Nephron progenitor cell (in vitro differentiated cells): ENCODE measurements around the gene COL13A1.

ENCODE experiments used
- DNase-seq: peaks from one replicate; pipeline ENCODE4 v3.0.0; 2021
- H3K27ac Mint-ChIP-seq: 2 replicates; pipeline ENCODE4 v1.8.0; 2021; ENCODE audit warnings: mild to moderate bottlenecking, moderate library complexity, mixed read lengths
- H3K27me3 Mint-ChIP-seq: 2 replicates; pipeline ENCODE4 v1.8.0; 2021; ENCODE audit warnings: mild to moderate bottlenecking, low read depth, mixed read lengths; ENCODE audit not compliant: poor library complexity
- H3K36me3 Mint-ChIP-seq: 2 replicates; pipeline ENCODE4 v1.8.0; 2021; ENCODE audit warnings: low read depth, mixed read lengths
- H3K4me1 Mint-ChIP-seq: 2 replicates; pipeline ENCODE4 v1.8.0; 2021; ENCODE audit warnings: mixed read lengths
- H3K4me3 Mint-ChIP-seq: 2 replicates; pipeline ENCODE4 v1.8.0; 2021; ENCODE audit warnings: mild to moderate bottlenecking, moderate library complexity, mixed read lengths
- H3K9me3 Mint-ChIP-seq: 2 replicates; pipeline ENCODE4 v1.8.0; 2021; ENCODE audit warnings: mild to moderate bottlenecking, moderate library complexity, mixed read lengths
- CTCF ChIP-seq: fragments of 200-600 bp; sonication (generic); IDR thresholded peaks from 2 replicates; pipeline ENCODE4 v1.5.0; 2021; ENCODE audit warnings: antibody characterized with exemption

Gene COL13A1

GRCh38 chr10:69876931-69877330 lies 75.2 kb downstream of the COL13A1 start:
- TF ChIP-seq CTCF: no peak
- Mint-ChIP-seq H3K27me3 (peaks cover 56% of the 10 kb centered on the region), H3K4me1 (peaks cover 49% of the 10 kb centered on the region), H3K9me3 (no peaks in the 10 kb centered on the region), H3K27ac (no peak overlapping the region), H3K36me3 (no peaks in the 10 kb centered on the region), H3K4me3 (no peak overlapping the region)
- DNase-seq: no peak

GRCh38 chr10:69878038-69878437 lies 76.3 kb downstream of the COL13A1 start:
- H3K9me3 Mint-ChIP-seq: no peaks in the 10 kb centered on the region
- H3K27ac Mint-ChIP-seq: no peak overlapping the region
- no peak for TF ChIP-seq CTCF
- no peak overlapping the region for H3K4me3 Mint-ChIP-seq
- peaks cover 49% of the 10 kb centered on the region for H3K4me1 Mint-ChIP-seq
- peaks cover 52% of the 10 kb centered on the region for H3K27me3 Mint-ChIP-seq
- no peak for DNase-seq
- no peaks in the 10 kb centered on the region for H3K36me3 Mint-ChIP-seq

- no peak for TF ChIP-seq CTCF
- peaks cover 49% of the 10 kb centered on the region for H3K27me3 Mint-ChIP-seq
- H3K4me1 Mint-ChIP-seq: peaks cover 59% of the 10 kb centered on the region
- DNase-seq: no peak
- no peaks in the 10 kb centered on the region for H3K36me3 Mint-ChIP-seq
- H3K4me3 Mint-ChIP-seq: no peak overlapping the region
- H3K9me3 Mint-ChIP-seq: no peaks in the 10 kb centered on the region
- H3K27ac Mint-ChIP-seq: no peak overlapping the region
Observed at GRCh38 chr10:69878951-69879350, 77.2 kb downstream of the COL13A1 start.

GRCh38 chr10:69879634-69880257 lies 78.0 kb downstream of the COL13A1 start:
- Mint-ChIP-seq H3K27me3 (peaks cover 48% of the 10 kb centered on the region), H3K36me3 (no peaks in the 10 kb centered on the region), H3K27ac (peak overlapping the region; percentile 80), H3K4me1 (peaks cover 67% of the 10 kb centered on the region), H3K9me3 (no peaks in the 10 kb centered on the region), H3K4me3 (peak overlapping the region; percentile 56)
- peak; percentile 37 for DNase-seq
- TF ChIP-seq CTCF: no peak

GRCh38 chr10:69880301-69881081 lies 78.8 kb downstream of the COL13A1 start:
- DNase-seq: no peak
- H3K27ac Mint-ChIP-seq: peak overlapping the region; percentile 14
- TF ChIP-seq CTCF: no peak
- H3K27me3 Mint-ChIP-seq: peaks cover 45% of the 10 kb centered on the region
- H3K4me1 Mint-ChIP-seq: peaks cover 74% of the 10 kb centered on the region
- no peaks in the 10 kb centered on the region for H3K36me3 Mint-ChIP-seq
- H3K4me3 Mint-ChIP-seq: peak overlapping the region; percentile 56
- H3K9me3 Mint-ChIP-seq: no peaks in the 10 kb centered on the region
